SW480 (cell line): ENCODE measurements around the gene SYTL4.
A peak's percentile ranks its signal among the peaks of the same experiment; 100 is the strongest.

Experiments
- DNase-seq: peaks from one replicate; pipeline ENCODE4 v3.0.0-alpha.2; 2016; ENCODE audit warnings: low spot score

SYTL4 gene

GRCh38 chrX:100695302-100695701 is 36.6 kb downstream of the SYTL4 start:
- no peak for DNase-seq

DNA sequence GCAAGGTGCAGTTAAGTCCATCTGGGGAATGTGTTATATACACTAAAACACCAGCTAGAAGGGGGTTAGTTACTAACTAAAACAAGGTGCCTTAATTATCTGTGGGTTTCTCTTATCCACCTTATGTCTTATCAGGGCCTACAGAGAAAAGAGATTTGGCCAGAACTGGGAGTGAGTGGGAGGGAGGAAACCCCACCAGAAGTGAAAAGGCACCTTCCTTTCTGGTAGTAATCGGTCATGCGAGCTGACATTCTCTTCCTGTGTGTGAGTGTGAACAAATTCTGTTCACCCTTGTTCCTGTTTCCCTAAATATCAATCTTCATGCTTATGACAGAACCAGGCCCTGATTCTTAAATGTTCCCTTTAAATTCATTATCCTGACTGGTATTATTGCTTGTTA is 44.4 kb downstream of the SYTL4 start:
- no peak for DNase-seq

- no peak for DNase-seq
Measured at GRCh38 chrX:100687128-100687527, 44.8 kb downstream of the SYTL4 start.

GRCh38 chrX:100685997-100686305 is 46.0 kb downstream of the SYTL4 start:
- DNase-seq = no peak

DNA sequence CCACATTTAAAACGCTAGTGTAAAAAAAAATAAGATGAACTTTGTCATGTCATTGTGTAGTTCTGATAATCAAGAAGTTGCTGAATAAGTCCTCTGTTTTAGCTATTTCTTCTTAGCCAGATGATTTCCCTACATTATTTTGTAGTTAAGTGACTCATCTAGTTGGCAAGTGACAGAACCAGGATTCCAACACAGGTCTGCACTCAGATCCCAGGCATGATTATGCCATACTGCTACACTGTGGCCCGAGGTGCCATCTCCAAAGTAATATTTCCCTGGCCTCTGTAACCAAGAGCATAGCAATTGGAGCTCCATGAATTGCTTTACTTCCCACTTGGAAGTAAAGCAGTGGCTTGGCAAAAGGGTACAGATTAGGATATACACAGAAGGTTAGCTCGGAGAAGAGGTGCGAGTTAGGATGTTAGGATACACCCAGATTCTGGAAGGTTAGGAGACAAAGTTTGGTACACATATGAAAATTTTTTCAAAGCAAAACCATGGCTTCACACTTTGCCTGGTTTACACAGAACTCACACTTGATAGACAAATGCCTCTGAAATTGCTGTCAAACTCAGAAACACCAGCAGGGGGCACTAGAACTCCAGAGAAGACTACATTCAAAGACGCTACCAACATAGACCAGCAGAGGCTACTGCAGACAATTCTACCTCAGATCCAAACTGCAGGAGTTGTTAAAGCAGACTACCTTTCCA is 46.5 kb downstream of the SYTL4 start:
- DNase-seq = peak; percentile 69

DNA sequence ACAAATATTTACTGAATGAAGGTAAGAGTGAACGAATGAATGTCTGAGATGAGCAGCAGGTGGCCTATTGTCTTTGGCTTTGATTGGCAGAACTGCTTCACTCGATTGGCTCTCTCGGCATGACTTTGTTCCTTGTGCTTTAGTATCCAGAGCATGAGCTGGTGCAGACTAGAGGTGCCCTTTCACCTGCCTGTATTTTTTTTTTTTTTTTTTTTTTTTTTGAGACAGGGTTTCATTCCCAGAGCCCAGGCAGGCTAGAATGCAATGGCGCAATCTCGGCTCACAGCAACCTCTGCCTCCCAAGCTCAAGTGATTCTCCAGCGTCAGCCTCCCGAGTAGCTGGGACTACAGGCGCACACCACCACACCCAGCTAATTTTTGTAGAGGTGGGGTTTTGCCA is 49.0 kb downstream of the SYTL4 start:
- DNase-seq = no peak

DNA sequence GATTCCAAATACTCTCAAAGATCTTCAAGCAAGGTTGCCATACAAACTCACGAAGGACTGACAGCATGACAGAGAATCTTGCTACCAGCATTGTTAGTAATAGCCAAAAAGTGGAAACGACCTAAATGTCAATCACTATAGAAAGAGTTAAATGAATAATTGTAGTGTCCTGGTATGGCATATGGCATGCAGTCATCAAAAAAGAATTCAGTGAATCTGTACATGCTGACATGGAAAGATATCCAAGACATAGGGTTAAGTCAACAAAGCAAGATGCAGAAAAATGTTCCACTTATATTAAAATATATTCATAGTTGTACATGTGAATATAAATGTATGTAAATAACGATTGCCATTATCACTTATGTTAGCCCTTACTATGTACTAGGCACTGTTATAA is 50.3 kb downstream of the SYTL4 start:
- DNase-seq = no peak

- DNase-seq = no peak
Measured at GRCh38 chrX:100680756-100681155, 51.2 kb downstream of the SYTL4 start.

- DNase-seq = no peak
Measured at GRCh38 chrX:100677611-100678181, 54.2 kb downstream of the SYTL4 start.

- DNase-seq = no peak
Measured at GRCh38 chrX:100674705-100675104, 57.2 kb downstream of the SYTL4 start.

GRCh38 chrX:100673397-100673953 is 58.4 kb downstream of the SYTL4 start:
- DNase-seq = no peak

- DNase-seq = no peak
Measured at GRCh38 chrX:100672966-100673365, 59.0 kb downstream of the SYTL4 start.

DNA sequence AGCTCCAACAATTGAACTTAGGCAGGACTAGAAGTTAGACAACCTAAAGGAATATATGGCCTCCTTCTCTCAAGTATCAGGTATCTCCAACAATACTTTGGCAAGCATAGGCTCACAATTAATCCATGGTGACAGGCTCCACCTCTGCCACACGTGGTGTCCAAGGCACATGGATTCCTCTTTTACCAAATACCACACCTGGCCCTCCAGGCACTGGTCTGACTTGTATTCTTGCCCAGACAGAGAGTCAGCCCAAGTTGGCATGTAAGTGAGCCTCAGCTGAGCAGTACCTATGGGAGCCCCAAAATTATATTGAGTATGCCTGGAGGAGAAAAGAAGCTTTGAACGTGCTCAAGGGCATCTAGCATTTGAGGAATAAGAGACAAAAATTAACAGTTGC is 68.3 kb downstream of the SYTL4 start:
- no peak for DNase-seq

DNA sequence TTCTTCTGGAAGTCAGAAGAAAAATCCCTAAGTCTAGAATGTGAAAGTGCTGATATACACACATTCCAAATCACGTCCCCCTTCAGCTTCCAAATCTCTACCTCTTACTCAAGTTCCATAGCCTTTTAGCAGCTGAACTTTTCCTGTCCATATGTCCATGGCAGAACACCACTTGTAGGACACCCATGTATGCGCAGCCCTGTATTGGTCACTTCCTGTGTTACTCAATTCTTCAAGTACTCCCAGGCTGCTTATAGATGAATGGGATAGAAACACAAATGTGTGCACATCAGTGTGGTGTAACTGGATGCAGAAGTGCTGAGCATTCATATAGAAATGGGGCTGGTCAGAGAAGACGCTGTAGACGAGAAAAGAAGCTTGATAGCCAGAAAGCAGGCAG is 69.1 kb downstream of the SYTL4 start:
- DNase-seq = no peak

DNA sequence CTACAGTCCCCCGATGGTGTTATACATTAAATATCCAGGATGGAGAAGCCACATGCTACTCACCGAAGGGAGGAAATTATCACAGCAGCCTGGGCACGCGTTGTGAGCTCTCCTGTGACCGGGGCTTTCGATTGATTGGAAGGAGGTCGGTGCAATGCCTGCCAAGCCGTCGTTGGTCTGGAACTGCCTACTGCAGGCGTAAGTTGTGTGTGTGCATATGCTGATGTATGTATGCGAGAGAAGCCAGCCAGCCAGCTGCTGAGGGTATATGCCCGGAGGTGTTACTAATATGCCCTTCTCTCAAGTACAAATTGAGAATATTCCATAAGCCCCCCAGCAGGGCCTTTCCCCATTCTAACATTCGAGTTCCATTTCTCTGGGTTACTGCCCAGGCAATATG is 69.8 kb downstream of the SYTL4 start:
- no peak for DNase-seq

- no peak for DNase-seq
Measured at GRCh38 chrX:100659431-100660137, 72.3 kb downstream of the SYTL4 start.

- peak; percentile 18 for DNase-seq
Measured at GRCh38 chrX:100658941-100659381, 73.0 kb downstream of the SYTL4 start.

- DNase-seq = peak; percentile 28
Measured at GRCh38 chrX:100654261-100654660, 77.7 kb downstream of the SYTL4 start.

DNA sequence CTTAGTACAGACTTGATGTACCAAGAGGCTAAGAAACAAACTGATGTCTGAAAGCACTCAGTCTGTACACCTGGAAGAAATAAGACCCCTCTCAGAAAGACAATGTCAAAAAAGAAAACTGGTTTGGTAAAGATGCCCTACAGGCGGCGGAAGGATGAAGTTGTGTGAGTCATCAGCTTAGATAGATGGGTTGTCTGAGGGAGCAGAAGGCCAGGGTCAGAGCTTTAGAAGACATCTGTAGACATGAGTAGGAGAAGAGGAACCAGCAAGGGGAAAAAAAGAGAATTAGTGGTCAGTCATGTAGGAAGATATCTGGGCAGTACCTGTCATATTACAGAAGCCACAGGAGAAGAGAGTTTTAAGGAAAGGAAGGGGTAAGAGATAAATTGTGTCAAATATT is 79.7 kb downstream of the SYTL4 start:
- DNase-seq = no peak

DNA sequence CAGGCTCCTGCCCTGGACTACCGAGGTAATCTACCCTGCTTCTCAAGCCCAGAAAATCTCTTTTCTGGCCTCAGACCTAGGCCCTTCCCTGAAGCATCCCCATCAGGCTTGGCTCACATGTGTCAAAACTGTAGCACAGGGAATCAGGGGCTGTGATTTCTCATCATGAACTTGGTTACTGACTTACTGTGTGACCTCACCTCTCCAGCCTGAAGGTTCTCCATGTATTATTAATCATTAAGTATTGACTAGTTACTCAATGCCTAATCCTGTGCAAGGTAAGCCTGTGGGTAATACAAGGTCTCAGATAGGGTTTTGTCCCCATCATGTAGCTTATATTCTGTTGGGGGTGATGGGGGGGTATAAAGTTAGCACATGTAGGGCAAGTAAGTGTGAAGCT is 81.1 kb downstream of the SYTL4 start:
- DNase-seq = no peak

GRCh38 chrX:100649550-100650356 is 82.2 kb downstream of the SYTL4 start:
- DNase-seq = no peak
